NCI-H1436 treated with DMSO at 0.1 percent for 48 hours (cell line): ENCODE data around the gene SOCS7.

Source experiments
- DNase-seq: peaks from one replicate; lab custom pipeline; 2025; lab: John Stamatoyannopoulos, UW

The SOCS7 gene

GRCh38 chr17:38441429-38442061 is 89.9 kb downstream of the SOCS7 start:
- DNase-seq = no peak

DNA sequence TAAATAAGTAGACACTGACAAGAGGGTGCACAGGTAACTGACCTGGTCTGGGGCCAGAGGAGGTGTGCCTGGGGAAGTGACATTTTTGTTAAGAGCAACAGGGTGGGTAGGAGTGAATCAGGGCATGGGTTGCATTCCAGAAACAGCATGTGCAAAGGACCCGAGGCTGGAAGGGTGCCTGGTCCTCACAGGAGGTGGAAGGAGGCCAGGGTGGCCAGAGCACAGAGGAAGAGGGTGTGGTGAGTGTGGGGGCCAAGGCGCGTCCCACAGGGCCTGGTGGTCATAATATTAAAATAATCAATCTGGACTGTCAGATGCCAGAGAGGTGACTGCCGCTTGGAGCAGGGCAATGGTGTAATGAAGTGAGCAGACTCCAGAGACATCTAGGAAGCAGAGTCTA is 90.9 kb downstream of the SOCS7 start:
- no peak for DNase-seq

DNA sequence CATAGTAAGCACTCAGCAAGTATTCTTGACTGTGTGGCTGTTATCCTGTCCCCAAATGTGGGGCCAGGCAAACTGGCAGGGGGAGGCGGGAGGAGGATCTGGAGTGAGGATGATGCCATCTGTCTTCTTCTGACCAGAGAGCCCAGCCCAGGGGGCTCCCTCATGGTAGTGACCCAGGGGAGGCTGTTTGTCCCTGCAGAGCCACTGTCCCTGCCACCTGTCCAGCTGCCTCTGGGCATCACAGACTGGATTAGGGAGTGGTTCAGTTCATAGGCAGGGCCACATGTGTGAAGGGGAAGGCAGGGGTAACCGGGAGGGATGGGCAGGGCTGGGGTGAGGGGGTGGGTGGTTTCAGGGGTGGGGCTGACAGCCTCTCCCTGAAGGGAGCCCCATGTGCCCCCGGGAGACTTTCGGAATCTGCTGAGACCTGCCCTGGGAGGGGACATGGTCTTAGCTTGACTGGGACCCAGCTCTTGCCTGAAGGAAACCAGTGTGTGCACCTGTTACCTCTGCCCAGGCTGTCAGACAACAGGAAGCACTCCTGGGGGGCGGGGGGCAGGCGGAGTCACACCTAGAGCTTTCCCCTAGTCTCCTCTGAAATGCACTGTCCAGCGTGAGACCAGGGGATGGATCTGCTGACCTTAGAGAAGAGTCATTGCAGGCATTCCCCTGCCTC is 91.8 kb downstream of the SOCS7 start:
- no peak for DNase-seq

- DNase-seq = peak; percentile 73
These were observed 92.5 kb downstream of the SOCS7 start for GRCh38 chr17:38444151-38444550.

GRCh38 chr17:38447502-38448085 is 96.0 kb downstream of the SOCS7 start:
- no peak for DNase-seq

DNA sequence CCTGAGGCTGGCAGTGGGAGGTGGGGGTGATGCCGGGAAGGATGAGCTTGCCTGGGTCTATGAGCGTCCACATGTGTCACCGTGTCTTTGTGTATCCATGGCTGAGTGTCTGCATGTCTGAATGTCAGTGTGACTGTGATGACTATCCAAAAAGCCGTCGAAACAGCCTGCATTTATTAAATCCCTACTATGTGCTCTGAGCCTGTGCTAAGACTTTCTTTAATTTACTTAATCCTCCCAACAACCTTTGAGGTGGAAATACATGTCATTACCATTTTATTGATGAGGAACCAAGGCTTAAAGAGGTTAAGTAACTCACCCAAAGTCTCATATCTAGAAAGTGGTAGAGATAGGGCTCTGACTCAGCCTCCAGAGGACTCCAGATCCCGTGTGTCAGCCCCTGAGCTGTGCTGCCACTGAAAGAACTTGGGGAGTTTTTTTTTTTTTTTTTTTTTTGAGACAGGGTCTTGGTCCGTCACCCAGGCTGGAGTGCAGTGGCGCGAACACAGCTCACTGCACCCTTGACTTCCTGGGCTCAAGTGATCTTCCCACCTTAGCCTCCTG is 96.6 kb downstream of the SOCS7 start:
- DNase-seq = no peak

- DNase-seq = no peak
These were observed 97.7 kb downstream of the SOCS7 start for GRCh38 chr17:38449364-38449763.

DNA sequence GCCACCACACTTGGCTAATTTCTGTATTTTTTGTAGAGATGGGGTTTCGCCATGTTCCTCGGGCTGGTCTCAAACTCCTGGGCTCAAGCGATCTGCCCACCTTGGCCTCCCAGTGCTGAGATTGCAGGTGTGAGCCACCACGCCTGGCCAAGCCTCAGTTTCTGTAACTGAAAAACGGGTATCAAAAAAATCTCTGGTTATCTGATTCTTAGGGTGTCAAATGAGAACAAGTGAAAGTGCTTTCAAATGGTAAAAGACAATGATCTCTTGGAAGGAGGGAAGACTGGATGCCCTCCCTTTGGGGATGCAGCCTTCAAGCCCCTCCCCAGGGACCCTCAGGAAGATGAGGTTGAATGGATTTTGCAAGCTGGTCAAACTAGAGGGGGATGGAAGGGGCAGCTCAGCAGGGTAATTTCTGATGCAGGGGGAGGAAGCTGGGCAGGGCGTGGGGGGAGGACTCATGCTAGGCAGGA is 98.9 kb downstream of the SOCS7 start:
- no peak for DNase-seq

DNA sequence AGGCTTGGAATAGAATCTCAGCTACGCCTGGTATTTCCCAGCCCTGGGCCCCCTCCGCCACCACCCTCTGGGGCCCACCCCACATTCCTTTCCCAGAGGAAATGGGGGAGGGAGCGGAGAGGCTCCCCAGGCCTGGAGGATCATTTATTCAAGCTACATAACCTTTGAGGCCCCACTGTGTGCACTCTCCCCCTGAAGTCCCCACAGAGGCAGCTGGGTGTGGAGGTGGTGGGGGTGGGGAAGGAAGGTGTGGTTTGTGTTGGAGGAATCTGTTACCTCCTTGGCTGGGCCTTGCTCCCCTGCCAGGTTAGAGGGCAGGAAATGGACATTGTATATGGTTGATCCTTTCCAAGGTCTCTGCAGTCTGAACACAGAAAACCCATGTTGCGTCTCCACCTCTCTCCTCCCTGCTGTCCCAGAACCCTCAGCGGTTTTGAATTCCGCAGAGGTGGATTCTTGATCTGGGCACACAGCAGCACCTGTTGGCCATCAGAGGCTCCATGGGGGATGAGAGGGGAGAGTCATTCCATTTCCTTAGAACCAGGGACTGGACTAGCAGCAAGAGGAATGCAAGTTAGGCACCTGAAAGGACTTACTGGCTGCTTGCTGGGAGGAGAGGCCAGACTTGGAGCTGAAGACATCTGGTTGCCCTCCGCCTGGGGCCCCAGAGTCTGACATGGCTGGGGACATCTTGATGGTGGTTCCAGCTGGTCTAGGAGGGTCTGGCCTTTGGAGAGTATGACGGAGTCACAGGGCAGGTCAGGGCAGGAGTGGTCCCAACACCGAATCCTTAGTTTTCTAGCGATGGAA is 99.6 kb downstream of the SOCS7 start:
- no peak for DNase-seq

DNA sequence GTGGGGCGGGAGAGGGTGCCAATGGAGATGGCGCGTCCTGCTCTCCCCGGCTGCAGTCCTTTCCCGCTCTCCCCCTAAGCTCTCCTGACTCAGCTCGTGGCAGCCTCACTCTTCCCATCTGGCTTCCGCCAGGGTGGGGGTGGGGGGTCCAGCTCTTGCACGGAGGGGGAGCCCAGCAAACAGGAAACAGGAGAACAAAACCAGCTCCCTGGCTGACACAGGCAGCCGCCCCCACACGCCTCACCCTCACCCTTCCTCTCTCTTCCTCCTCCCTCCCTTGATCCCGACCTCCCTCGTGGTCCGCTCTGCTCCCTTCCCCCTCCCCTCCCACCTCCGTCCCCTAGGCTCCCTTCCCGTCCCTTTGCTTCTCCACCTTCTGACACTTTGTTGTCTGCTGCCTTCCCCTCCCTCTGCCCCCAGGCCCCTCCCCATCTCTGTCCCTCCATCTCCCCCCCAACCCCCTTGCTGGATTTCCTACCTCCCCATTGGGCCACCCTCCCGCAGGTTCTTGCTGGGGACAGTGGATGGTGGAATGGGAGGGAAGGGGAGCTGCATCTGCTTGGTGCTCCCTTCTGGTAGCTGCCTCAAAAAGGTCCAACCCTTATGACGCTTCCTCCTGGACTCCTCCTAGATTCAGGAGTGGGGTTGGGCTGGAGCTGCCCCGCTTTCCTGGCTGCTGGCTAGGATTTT is 100.3 kb downstream of the SOCS7 start:
- DNase-seq = no peak

DNA sequence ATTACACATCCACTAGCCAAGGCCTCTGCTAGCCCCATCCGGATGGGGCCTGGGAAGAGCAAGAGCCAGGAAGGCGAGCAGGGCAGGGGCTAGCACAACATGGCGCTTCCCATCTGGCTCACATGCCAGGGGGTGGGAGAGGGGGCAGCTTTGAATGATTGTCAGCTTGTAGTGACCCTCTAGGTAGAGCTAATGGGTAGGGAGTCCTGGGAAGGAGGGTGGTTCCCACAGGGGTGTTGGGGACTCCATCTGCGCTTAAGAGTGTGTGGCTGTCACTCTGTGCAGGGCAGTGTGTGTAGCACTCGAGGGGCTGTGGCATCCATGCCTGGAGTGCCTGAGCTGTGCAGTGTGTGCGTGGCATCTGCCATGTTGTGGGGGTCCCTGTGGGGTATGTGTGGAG is 101.1 kb downstream of the SOCS7 start:
- no peak for DNase-seq

- no peak for DNase-seq
These were observed 102.3 kb downstream of the SOCS7 start for GRCh38 chr17:38453951-38454421.

DNA sequence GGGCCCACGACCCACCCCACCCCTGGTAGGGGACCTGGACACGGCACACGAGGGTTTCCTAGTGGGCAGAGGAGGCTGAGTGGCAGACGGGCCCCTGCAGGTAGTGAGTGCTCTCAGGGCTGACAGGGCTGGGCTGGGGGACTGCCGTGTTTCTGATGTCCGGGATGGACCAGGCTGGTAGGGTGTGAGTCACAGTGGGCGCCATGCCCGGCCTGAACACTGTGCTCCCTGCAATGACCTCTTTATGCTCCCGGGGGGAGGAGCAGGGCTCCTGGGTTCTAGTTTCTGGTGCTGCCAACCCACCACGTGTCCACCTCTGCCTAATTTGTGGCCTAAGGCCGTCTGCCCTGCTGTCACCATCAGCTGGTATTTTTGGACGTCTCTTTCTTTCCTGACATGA is 102.9 kb downstream of the SOCS7 start:
- DNase-seq = no peak
